ENCODE data around the gene IMPG1.

IMPG1 gene, protein sequence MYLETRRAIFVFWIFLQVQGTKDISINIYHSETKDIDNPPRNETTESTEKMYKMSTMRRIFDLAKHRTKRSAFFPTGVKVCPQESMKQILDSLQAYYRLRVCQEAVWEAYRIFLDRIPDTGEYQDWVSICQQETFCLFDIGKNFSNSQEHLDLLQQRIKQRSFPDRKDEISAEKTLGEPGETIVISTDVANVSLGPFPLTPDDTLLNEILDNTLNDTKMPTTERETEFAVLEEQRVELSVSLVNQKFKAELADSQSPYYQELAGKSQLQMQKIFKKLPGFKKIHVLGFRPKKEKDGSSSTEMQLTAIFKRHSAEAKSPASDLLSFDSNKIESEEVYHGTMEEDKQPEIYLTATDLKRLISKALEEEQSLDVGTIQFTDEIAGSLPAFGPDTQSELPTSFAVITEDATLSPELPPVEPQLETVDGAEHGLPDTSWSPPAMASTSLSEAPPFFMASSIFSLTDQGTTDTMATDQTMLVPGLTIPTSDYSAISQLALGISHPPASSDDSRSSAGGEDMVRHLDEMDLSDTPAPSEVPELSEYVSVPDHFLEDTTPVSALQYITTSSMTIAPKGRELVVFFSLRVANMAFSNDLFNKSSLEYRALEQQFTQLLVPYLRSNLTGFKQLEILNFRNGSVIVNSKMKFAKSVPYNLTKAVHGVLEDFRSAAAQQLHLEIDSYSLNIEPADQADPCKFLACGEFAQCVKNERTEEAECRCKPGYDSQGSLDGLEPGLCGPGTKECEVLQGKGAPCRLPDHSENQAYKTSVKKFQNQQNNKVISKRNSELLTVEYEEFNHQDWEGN

GRCh38 chr6:76072562-76072961, at the start of gene IMPG1:
Gene IMPG1, minus strand, starts transcription at chr6:76072662. Its CDS starts 174 bp downstream, at chr6:76072488.
- no peak for DNase-seq

DNA sequence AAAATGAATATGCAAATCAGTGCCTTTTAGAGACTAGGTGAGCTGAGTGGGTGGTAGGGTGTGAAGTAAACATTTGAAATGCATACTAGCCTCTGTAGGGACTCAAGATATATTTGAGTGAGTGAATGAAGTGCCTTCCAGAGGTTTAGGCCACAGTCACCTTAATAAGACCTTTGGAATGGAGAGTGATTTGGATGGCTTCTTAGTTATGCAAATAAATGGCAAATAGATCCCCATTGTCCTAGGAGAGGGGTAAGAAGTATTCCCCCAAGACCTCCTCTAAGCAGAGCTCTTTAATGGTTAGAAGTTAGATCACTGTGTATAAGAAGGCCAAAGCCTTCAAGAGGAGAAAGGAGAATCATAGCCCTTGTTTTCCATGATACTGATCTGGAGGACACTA, 47.8 kb upstream of the IMPG1 start:
- DNase-seq: no peak

DNA sequence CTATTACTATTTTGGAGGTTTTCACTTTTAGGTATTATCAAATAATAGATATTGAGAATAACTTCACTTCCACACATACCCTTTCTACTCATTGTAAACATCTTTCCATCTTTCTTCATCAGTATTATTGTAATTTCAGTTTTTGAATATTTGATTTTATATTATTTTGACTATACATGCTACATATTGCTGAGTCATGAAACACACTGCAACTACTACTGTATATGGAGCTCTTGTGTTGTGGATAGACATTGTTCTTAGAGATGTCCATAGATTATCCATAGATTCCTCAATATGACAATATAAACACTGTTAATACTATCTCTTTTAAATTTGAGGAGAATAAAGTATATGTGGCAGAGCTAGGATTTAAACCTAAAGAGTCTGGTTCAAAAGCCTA, 819 bp upstream of the IMPG1 start:
- DNase-seq: no peak

DNA sequence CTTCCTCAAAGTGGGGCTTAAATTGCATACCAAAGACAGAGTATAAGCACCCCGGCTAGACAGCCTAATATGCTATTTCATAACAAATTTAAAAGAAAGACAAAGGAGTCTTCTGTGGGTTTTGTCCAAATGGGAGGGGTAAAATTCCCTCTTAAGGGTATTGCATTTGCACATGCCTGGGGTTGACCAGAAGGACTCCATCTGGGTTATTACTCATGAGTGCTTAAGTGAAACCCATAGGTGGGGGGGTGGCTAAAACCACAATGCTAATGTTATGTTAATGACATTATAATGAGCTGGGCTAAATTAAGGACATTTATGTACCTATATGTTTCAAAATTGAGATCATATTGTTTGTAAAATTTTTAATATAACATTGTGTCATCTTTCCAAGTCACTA, 15.0 kb downstream of the IMPG1 start:
- DNase-seq: no peak

DNA sequence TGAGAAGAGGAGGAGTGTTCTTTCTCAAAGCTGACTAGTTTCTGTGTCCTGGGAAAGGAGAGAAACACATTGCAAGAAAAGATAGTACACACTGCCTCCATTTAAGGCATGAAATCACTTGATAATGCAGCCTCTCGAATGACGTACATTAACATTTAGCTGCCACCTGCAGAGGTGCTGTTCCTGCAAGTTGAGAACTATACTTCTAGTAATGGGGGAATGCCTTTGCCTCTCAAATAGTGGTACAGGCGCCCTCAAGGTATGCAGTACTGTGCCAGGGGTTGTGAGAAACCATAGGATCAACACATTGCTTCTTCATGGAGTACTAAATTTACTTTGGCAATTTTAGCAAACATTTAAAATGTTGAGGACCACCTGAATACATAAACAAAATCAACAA, 20.1 kb downstream of the IMPG1 start:
- no peak for DNase-seq

DNA sequence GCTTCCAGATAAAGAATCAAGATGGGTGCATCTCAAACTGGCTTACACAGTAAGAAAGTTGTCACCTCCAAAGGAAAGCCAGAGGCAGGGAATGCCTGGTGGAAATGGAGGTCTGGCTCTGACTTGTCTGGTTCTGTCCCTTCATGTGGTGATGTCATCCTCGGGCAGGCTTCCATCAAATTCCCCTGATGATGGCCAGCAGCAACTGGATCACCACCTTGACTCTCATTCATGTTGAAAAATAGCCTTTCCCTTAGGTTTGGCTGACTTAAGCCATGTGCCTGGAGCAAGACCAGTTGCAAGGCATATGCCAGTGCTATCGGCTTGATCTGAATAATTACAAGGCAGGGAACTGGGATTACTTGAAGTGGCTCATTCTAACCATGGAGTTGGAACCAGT, 28.8 kb downstream of the IMPG1 start:
- no peak for DNase-seq

DNA sequence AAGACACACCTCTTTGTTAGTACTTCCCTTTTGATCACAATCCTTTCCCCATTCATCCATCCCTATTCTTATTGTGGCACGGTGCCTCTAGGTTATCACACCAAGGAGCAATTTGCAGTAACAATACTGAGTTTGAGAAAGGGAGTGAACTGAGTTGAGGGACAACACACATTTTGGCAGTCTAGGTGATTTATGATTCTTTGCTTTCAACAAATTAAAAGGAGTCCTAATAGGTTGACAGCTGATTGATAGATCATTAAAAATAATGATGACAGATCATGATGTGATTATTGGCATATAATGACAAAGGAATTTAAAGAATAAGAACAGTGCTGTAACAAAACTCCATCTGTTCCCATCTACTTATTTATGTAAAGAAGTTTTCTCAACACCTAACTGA, 36.7 kb downstream of the IMPG1 start:
- DNase-seq: no peak

GRCh38 chr6:76026101-76026500, 46.4 kb downstream of the IMPG1 start:
- no peak for DNase-seq

GRCh38 chr6:76014626-76015530, 57.6 kb downstream of the IMPG1 start:
- DNase-seq: no peak

GRCh38 chr6:76004202-76004601, 68.3 kb downstream of the IMPG1 start:
- DNase-seq: no peak

GRCh38 chr6:76003686-76004085, 68.8 kb downstream of the IMPG1 start:
- DNase-seq: no peak

- no peak for DNase-seq
Observed at GRCh38 chr6:76003113-76003512, 69.3 kb downstream of the IMPG1 start.

DNA sequence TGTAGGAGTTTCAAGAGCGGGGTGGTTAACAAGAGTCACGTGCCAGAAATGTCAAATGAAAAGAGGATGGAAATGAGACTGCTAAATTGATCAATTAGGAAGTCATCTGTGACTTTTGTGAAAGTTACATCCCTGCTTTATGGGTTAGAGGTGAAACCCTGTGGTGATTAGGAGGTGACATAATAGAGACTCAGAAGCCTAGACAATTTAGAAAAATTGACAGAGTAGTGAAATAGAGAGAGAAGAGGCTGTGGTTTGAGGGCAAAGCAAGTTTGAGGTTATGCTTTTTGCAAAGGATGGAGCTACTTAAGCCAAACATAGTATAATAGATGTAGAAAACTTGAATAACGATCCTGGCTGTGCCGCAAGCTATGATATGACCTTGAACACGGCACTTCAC, 71.8 kb downstream of the IMPG1 start:
- no peak for DNase-seq

DNA sequence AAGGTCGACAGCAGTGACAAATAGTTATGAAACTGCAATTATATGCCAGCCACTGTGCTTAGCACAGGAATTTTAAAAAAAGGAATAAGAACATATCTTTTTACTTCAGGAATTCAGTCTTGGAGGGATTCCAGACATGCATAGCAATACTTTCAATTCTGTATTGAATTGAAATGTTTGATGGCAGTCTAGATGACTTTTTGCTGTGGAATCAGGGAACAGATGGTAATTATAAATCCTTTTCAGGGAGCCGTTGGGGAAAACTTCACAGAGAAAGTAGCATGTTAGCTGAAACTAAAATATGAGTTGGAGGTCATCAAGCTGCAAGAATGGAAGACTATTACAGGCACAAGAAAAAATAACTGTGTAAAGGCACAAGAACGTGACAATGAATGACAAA, 74.8 kb downstream of the IMPG1 start:
- no peak for DNase-seq

DNA sequence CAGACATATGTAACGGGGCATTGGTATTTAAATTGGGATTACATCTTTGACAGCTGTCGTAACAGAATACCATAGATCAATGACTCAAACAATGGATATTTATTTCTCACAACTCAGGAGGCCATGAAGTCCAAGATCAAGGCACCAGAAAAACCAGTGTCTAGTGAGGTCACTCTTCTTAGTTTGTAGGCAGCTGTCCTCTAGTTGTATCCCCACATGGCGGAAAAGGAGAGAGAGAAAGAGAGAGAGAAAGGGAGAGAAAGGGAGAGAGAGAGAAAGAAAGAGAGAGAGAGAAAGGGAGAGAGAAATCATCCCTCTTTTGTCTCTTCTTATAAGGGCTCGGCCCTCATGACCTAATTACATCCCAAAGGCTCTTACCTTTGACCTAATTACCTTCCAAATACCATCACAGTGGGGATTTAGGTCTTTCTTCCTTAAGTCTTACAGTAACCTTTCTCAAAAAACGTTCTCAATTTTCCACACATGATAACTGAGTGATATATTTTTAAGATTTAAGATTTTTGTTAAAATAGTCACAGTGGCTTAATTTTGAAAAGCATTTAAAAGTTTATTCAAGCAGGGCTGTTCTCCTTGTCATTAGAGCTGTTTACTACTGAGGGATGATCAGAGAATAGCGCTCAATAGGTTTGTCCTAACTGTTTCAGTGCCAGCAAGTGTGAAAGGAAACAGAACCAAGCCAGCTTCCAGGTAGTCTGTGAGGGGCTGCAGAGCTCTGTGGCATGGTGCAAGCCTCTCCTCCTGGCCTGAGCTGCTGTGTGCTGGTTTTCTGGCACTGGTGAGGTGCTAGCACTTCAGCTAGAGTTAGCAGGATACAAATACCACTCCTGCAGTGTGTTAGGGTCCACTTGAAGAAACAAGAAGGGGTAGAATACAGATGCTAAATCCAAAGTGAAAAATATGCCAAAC, 79.0 kb downstream of the IMPG1 start:
- no peak for DNase-seq

- no peak for DNase-seq
Observed at GRCh38 chr6:75991941-75992340, 80.5 kb downstream of the IMPG1 start.

DNA sequence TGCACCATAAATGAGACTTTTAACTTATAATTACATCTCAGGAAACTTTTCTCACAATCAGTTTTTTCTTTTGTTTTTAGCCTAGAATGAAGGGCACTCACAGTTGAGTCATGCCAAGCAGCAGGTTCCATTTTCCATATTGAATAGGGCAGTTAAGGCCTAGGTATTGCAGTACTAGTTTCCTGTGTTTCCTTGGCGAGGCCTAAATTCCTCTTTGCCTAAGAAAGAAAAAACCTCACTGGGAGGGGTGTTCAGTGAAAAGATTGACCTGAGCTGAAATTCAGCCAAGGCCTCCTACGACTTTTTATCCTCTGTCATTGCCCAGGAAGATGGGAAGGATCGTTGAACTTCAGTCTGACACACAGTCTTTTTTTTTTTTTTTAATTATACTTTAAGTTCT, 85.5 kb downstream of the IMPG1 start:
- no peak for DNase-seq

DNA sequence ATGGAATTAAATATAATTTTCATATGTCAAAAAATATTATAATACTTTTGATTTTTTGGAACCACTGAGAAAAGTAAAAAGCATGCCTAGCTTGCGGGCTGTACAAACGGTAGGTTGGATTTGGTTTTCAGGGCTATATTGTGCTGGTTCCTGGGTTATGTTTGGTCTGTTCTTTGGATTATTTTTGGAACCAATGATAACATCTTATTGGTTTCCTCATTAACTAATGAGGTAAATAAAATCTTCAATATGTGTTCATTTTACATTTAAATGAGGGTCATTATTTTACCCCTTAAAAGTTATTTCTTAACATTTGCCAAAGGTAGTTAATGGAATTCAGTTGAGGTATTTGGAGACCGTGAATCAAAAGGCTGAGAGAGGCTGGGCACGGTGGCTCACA, 96.6 kb downstream of the IMPG1 start:
- no peak for DNase-seq

DNA sequence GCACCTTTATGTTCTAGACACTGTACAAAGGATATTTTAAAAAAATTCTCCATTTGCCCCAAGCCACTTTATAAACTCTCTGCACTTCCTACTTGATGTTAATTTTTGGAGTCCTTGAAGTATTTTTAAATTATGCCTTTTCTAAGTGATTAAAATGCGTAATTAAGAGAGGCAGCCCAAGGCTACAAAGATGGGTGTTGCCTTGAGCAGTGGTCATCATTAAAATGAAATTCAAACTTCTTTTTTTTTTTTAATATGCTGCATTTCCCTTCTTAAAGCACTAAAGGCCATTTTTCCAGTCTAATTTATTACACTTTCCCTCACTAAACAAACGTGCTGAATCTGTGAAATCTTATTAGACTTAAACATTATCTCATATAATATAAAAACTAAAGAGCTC, 102.4 kb downstream of the IMPG1 start:
- no peak for DNase-seq

DNA sequence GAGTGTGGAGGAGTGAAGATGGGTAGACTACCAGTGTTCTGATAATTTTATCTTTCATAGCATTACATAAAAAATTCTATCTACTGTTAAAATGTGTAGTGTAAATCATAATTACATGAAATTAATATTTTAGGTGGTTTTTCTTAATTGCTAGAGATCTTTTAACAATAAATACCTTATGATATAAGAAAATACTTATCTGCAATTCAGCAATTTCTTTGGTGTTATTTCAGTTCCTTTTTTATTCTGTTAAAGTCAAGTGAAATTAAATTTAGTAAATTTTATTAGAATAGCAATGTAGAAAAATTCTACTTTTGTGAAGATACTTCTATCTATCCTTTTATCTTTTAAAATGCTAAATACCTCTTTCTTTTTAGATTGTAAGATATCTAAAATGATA, 104.3 kb downstream of the IMPG1 start:
- DNase-seq: no peak

- no peak for DNase-seq
Observed at GRCh38 chr6:75963569-75963968, 108.9 kb downstream of the IMPG1 start.

DNA sequence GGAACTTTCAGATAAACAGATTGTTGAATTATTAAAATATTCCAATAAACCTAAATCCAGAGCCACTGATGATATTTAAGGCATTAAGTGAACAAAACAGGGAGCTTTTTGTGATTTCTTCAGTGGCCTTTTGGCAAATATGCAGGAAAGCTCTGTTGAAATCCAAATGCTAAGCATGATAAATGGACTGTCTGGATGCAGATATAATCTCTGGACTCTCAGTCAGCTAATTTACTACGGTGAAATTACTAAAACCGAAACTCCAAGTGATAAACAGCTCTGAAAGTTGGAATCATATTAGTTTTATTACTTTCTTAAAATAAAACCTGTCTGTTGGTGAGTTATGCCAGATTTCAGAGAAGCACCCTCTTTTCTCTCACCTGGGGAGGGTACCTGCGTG, 120.3 kb downstream of the IMPG1 start:
- DNase-seq: no peak
